GM19397 (cell line): Measurements from ENCODE around the gene ZSCAN1.

Experiments used
- ATAC-seq: cut with Tn5 transposase; IDR thresholded peaks from one replicate; pipeline ENCODE4 v1.9.1; 2021; ENCODE audit warnings: mild to moderate bottlenecking, moderate library complexity; ENCODE audit not compliant: unreplicated experiment

Gene ZSCAN1

GRCh38 chr19:58040751-58041525 lies 7.1 kb downstream of the ZSCAN1 start:
- no peak for ATAC-seq

GRCh38 chr19:58042495-58043340 lies 8.9 kb downstream of the ZSCAN1 start:
- no peak for ATAC-seq

GRCh38 chr19:58044391-58044790 lies 10.6 kb downstream of the ZSCAN1 start:
- no peak for ATAC-seq

GRCh38 chr19:58044886-58045285 lies 11.1 kb downstream of the ZSCAN1 start:
- no peak for ATAC-seq

GRCh38 chr19:58045411-58046050 lies 11.7 kb downstream of the ZSCAN1 start:
- ATAC-seq = no peak

- no peak for ATAC-seq
Observed at GRCh38 chr19:58046856-58047255, 13.0 kb downstream of the ZSCAN1 start.

GRCh38 chr19:58047672-58048071 lies 13.8 kb downstream of the ZSCAN1 start:
- ATAC-seq = no peak

GRCh38 chr19:58052256-58052655 lies 18.4 kb downstream of the ZSCAN1 start:
- ATAC-seq = no peak

- no peak for ATAC-seq
Observed at GRCh38 chr19:58053480-58054156, 19.8 kb downstream of the ZSCAN1 start.

GRCh38 chr19:58054901-58055874 lies 21.4 kb downstream of the ZSCAN1 start:
- ATAC-seq = no peak

- ATAC-seq = no peak
Observed at GRCh38 chr19:58056261-58056660, 22.4 kb downstream of the ZSCAN1 start.

GRCh38 chr19:58056861-58057260 lies 23.0 kb downstream of the ZSCAN1 start:
- ATAC-seq = no peak

- no peak for ATAC-seq
Observed at GRCh38 chr19:58058467-58058866, 24.6 kb downstream of the ZSCAN1 start.

- no peak for ATAC-seq
Observed at GRCh38 chr19:58059003-58059670, 25.3 kb downstream of the ZSCAN1 start, which contains the start of gene ZNF135. Gene ZNF135, plus strand, starts transcription at chr19:58059282. Its CDS starts 721 bp downstream, at chr19:58060003.

GRCh38 chr19:58059671-58060078 lies 25.9 kb downstream of the ZSCAN1 start:
- ATAC-seq = no peak

- ATAC-seq = no peak
Observed at GRCh38 chr19:58060231-58060630, 26.4 kb downstream of the ZSCAN1 start.

- ATAC-seq = no peak
Observed at GRCh38 chr19:58063712-58064111, 29.9 kb downstream of the ZSCAN1 start.

- no peak for ATAC-seq
Observed at GRCh38 chr19:58067240-58067912, 33.6 kb downstream of the ZSCAN1 start.

- ATAC-seq = no peak
Observed at GRCh38 chr19:58079792-58080191, 46.0 kb downstream of the ZSCAN1 start.
